CD4-positive, alpha-beta T cell treated with Interferon gamma for 1 hour (primary cell): ENCODE results near the gene CAMK1.
A peak's percentile ranks its signal among the peaks of the same experiment; 100 is the strongest.

Source experiments
- DNase-seq: peaks from one replicate; pipeline ENCODE4 v3.0.0-alpha.2; 2020

The CAMK1 gene

GRCh38 chr3:9769426-9770275, at the start of gene CAMK1:
Gene CAMK1 (minus strand): TSS chr3:9769947. CDS start chr3:9767749, 2,198 bp downstream.
- peak; percentile 56 for DNase-seq

- no peak for DNase-seq
Observed at GRCh38 chr3:9818666-9819335, 49.1 kb upstream of the CAMK1 start.

DNA sequence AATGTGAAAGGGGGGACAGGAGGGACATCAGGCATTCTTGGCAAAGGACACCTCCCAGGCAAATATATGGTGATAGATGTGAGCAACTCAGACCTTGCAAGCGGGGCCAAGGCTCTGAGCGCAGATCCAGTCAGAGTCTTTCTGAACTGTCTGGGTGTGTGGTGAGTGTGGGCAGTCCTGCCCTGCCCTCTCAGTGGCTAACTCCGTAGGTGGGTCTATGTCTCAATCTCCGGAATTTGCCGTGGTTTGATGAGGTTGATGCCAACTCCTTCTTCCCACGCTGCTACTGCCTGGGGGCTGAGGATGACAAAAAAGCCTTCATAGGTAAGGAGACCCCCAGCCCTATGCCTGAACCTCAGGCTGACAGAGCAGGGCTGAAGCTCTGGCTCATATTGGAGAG, 47.7 kb upstream of the CAMK1 start:
- DNase-seq: no peak

GRCh38 chr3:9815986-9816385, 46.2 kb upstream of the CAMK1 start:
- no peak for DNase-seq

DNA sequence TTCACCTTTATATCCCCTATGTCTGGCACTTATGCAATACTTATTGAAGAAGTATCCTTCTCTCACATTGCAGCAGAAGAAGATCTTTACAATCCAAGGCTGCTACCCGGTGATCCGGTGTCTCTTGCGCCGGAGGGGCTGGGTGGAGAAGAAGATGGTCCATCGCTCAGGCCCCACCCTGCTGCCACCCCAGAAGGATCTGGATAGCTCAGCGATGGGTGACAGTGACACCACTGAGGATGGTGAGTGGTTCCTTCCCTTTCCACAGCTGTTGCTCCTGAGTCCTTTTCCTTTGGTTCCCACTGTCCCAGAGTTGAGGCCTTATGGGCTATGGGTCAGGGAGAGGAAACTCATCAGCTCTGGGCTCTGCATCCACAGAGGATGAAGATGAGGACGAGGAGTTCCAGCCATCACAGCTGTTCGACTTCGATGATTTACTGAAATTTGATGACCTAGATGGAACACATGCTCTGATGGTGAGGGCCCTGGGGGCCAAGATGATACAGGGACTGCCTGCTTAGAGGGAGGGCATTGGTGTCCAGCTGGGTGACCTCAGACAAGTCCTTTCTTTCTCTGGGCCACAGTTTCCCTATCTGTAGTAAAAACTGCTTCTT, 43.2 kb upstream of the CAMK1 start:
- no peak for DNase-seq

DNA sequence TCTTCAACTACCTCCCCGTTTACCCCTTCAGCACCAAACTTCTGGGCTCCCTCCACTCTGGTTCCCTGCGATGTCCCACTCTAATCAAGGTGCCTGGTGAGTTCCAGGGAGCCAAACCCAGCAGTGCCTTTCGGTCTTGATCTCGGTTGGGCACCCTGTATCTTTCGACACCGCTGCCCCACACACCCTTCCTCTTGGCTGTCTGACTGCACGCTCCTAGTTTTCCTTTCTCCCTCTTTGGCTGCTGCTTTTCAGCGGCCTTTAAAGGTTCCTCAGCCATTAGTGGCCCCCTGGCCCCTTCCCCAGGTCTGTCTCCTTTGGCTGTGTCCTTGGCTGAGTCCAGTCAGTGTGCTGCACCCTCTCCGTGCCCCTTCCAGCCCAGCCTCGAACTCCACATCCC, 41.1 kb upstream of the CAMK1 start:
- no peak for DNase-seq

DNA sequence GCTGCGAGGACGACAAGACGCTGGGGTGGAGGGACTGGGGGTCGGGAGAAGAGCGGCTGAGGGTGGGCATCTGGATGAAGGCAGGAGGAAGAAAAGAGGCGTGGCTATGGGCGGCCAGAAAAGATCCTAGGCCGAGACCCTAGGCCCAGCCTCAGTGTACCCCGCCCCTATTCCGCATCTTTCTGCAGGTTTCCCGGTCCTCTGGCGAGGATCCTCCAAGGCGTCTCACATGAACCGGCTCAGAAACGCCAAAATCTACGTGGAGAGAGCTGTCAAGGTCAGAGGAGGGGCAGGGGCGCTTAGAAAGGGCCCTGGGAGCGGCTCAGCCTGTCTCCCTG, 40.7 kb upstream of the CAMK1 start:
- no peak for DNase-seq

- peak; percentile 46 for DNase-seq
Observed at GRCh38 chr3:9809615-9810432, 40.1 kb upstream of the CAMK1 start, which contains the start of gene TTLL3. Gene TTLL3 (plus strand): TSS chr3:9810262. CDS start chr3:9810662, 400 bp downstream.

- DNase-seq: no peak
Observed at GRCh38 chr3:9809239-9809614, 39.5 kb upstream of the CAMK1 start.

GRCh38 chr3:9808345-9809037, 38.7 kb upstream of the CAMK1 start:
- DNase-seq: peak; percentile 45

- no peak for DNase-seq
Observed at GRCh38 chr3:9807981-9808344, 38.2 kb upstream of the CAMK1 start.

- DNase-seq: no peak
Observed at GRCh38 chr3:9806688-9807589, 37.2 kb upstream of the CAMK1 start.

GRCh38 chr3:9806137-9806536, 36.4 kb upstream of the CAMK1 start:
- no peak for DNase-seq

DNA sequence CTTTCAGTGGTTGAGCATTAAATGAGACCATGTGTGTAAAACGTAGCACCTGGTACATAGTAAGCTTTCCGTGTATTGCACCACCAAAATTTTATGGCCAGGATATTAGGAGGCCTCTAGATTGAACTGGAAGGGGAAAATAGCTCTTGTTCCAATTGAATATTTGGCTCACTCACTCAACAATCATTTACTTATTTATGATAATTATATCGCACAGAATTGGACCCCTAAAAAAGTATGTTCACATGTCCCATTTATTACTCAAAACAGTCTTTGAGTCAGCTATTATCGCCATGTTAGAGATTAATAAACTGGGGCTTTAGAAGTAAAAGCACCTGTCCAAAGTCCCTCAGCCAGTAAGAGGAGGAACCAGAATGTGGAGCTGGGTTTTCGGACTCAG, 35.2 kb upstream of the CAMK1 start:
- DNase-seq: no peak

- DNase-seq: no peak
Observed at GRCh38 chr3:9803494-9803893, 33.7 kb upstream of the CAMK1 start.

GRCh38 chr3:9800529-9800928, 30.8 kb upstream of the CAMK1 start:
- no peak for DNase-seq

DNA sequence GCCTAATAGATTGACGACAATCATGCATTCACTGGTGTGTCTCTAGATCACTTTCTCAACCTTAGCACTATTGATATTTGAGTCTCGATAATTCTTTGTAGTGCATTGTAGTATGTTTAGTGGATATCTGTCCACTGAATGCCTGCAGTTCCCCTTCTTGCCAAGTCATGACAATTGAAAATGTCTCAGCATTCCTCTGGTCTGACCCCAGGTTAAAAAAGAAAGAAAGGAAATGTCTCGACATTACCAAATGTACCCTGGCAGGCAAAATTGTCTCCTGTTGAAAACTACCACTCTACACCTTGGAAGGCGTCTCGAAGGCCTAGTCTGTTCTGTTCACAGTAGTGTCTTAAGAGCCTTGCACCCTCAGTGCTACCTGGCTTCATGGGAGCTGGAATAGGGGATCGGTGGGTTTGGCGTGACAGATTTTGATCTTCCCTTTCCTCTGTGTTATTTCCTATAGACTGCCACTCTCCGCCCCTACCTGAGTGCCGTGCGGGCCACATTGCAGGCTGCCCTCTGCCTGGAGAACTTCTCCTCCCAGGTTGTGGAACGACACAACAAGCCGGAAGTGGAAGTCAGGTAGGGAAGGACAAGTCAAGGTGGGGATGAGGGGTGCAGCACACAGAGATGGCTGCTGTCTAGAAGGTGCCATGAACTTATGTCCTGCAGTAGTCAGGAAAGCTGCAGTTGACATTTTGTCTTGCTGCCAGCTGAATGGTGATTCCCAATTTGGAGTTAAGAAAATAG, 27.6 kb upstream of the CAMK1 start:
- DNase-seq: no peak

DNA sequence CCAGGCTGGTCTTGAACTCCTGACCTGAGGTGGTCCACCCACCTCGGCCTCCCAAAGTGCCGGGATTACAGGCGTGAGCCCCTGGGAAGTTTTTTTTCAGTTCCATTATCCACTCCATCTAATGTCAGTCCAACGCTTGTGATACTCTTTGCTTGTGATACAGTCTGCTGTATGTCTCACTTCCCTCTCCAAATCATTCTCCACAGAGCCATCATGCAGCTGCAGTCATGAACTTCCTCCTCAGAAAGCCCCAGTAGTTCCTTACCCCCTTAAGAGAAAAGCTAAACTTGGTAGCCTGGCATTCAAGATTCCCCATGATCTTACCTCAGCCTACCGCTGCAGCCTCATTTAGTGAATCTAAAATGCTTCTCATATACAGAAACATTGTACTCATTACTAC, 25.5 kb upstream of the CAMK1 start:
- peak; percentile 37 for DNase-seq

- no peak for DNase-seq
Observed at GRCh38 chr3:9794400-9794799, 24.7 kb upstream of the CAMK1 start.

DNA sequence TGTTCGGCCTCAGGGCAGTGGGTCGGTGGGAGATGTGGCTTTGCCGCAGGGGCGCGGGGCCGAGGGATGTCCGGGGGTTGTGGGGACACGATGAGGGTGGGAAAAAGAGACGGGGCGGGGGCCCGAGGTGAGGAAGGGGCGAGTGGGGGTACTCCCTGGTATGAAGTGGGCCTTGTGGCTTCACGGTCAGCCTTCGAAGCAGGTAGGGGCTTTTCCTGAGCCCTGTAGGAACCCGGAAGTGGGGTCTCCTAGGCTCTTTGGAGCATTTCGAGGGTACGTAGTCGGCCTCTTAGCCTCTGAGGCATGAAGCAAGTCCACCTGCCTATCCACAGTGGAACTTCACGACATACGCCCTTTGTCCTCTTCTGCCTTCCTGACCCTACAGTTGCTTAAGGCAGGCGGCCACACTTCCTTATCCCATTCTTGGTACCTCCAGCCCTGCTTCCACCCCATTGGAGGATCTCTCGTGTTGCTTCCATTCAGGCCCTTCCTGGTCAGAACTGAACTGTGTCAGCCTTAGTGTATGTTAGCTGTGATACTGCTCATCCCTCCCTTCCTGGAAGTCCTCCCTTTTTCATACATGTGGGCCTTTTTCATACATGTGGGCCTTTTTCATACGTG, 23.5 kb upstream of the CAMK1 start:
- peak; percentile 25 for DNase-seq
